Measurements from ENCODE around the gene CENPH.
A peak's percentile ranks its signal among the peaks of the same experiment; 100 is the strongest.
"Not testable (repeated sequence)": the region's sequence is repeated elsewhere in the genome, so short reads cannot be mapped to it uniquely, and the experiment has no call there.

The CENPH gene

GRCh38 chr5:69211200-69211599 lies 21.8 kb downstream of the CENPH start:
- no peak for DNase-seq

- DNase-seq = no peak
Measured at GRCh38 chr5:69212022-69212421, 22.6 kb downstream of the CENPH start.

DNA sequence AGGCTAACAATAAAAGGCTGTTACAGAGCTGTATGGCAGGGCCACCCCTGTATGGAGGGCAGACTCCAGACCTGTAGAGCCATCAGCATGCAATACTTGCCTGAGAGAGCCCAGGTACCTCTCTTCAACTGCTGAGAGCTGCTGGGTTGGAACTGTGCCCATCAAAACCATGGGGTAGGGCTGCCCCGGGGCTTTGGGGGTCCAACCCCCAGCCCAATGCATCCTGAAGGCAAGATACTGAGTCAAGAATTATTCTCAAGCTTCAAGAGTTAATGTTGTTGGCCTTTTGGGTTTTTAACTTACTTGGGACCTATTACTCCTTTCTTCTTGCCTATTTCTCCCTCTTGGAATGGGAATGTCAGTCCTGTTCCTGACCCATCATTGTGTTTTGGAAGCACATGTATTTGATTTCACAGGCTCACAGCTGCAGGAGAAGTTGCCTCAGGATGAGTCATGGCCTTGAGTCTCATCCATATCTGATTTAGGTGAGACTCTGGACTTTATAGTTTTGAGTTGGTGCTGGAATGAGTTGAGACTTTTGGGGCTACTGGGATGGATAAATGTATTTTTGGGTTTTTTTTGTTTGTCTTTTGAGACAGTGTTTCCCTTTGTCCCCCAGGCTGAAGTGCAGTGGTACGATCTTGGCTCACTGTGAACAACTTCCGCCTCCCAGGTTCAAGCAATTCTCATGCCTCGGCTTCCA lies 24.3 kb downstream of the CENPH start:
- no peak for DNase-seq

DNA sequence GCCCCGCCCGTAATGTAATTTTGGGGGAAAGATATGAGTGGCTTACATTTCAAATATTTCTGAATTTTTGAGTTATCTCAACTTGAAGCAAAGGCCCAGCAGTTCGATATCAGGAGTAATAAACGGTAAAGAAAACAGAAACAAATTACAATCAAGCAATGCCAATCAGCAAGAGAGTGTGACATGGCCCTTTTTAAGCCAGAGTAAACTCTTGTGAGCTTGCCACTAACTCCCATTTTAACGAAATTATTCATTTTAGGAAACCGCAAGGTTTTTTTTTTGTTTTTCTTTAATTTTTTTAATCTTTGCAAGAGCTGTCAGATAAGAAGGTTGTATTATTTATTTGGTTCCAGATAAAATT lies 27.7 kb downstream of the CENPH start:
- no peak for DNase-seq

- DNase-seq = peak; percentile 96
Measured at GRCh38 chr5:69217548-69218526, 28.5 kb downstream of the CENPH start.

GRCh38 chr5:69219939-69220338 lies 30.6 kb downstream of the CENPH start:
- DNase-seq = no peak

DNA sequence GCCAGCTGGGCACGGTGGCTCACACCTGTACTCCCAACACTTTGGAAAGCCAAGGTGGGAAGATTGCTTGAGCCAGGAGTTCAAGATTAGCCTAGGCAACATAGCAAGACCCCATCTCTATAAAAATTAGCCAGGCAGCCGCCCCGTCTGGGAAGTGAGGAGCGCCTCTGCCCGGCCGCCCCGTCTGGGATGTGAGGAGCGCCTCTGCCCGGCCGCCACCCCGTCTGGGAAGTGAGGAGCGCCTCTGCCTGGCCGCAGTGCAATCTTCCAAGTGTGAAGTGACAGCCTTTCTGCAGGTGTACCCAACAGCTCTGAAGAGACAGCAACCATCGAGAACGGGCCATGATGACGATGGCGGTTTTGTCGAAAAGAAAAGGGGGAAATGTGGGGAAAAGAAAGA lies 31.0 kb downstream of the CENPH start:
- not testable (repeated sequence) for DNase-seq

GRCh38 chr5:69220833-69221232 lies 31.4 kb downstream of the CENPH start:
- DNase-seq = not testable (repeated sequence)

DNA sequence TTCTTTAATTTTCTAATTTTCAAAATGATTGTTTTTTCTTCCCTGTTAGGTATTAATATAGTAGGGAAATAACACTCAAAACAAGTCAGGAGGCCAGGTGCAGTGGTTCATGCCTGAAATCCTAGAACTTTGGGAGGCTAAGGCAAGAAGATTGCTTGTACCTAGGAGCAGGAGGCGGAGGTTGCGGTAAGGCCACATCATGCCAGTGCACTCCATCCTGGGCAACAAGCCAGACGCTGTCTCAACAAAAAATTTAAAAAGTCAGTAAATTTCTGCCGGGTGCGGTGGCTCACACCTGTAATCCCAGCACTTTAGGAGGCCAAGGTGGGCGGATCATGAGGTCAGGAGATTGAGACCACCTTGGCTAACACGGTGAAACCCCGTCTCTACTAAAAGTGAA lies 35.1 kb downstream of the CENPH start:
- no peak for DNase-seq

- DNase-seq = no peak
Measured at GRCh38 chr5:69225860-69226259, 36.5 kb downstream of the CENPH start.

GRCh38 chr5:69230181-69230580 lies 40.8 kb downstream of the CENPH start:
- no peak for DNase-seq

DNA sequence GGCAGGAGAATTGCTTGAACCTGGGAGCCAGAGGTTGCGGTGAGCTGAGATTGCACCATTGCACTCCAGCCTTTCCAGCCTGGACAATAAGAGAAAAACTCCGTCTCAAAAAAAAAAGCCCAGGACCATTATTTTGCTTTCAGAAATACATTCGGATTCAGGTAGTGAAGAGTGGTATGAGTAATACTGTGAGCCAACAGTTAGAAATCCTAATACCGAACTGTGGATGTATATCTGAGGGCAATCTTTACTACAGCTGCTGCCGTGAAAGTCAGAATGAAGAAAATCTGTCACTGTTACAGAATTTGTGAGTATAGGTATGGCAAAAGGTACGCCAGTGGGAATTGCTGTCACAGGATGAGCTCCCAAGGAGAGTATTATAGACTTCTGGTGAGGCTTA lies 41.9 kb downstream of the CENPH start:
- DNase-seq = no peak

DNA sequence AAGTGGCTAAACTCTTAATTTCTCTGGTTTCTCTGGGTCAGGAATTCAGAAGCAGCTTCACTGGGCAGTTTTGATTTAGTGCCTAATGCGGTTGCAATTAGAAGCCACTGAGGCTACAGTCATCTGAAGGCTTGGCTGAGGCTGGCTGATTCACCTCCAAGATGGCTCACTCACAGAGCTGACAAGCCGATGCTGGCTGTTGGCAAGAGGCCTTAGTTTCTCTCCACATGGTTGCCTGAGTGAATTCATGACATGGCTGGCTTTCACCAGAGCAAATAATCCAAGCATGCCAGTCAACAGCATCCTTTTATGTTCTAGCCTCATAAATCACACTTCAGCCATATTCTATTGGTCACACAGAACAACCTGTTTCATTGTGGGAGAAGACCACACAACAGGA lies 42.5 kb downstream of the CENPH start:
- DNase-seq = no peak

DNA sequence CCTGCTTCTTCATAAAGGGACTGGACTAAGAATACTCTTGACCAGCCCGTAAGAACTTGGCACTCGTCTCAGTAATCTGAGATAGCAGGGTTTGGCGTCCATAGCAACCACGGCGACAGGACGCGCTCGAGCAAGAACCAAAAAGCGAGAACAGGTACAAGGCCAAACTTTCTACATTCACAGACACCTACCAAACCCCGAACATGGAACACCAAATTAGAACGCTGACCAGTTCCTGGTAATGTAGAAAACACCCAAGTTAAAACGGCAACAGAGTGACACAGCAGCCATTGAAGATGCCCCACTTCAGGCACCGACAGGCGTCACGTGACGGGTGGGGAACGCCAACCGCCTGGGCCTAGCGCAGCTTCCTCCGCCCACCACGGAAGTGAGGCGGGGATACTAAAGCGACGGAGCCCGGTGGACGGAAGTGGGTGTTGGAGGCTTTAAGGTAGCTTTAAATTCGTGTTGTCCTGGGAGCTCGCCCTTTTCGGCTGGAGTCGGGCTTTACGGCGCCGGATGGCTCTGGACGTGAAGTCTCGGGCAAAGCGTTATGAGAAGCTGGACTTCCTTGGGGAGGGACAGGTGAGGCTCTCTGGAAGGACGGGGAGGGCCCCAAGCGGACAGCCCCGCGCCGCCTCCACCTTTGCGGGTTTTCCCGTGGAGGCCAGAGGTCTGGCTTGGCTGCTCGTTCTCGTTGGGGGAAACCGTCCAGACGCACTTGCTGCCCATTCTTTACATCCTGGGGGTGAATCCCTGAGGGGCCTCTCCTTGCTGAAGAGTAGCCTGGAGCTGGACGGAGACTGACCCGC lies 45.3 kb downstream of the CENPH start, which contains the start of gene CDK7:
CDK7 (plus strand) TSS at position 430 of the 812 bp plus-strand sequence; CDS start at position 520, 90 bp downstream.
- DNase-seq = peak; percentile 98

- DNase-seq = not testable (repeated sequence)
Measured at GRCh38 chr5:69236733-69237132, 47.4 kb downstream of the CENPH start.

GRCh38 chr5:69237877-69238276 lies 48.5 kb downstream of the CENPH start:
- DNase-seq = no peak

DNA sequence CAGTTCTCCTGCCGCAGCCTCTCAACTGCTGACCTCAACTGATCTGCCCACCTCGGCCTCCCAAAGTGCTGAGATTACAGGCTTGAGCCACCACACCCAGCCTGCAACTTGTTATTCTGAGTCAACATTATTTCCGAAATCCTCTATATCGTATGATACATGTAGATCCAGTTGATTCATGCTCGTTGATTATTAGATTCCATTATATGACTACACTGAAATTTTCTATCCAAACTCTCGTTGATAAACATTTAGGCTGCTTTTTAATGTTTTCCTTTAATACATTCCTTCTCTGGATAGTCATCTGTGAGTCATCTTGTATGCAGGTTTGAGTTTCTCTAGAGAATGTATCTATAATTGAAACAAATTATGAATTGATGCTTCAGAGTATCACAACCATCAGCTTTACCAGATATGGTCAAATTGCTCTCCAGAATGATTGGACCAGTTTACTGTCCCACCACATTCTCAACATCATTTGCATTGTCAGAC lies 49.4 kb downstream of the CENPH start:
- DNase-seq = no peak

GRCh38 chr5:69242215-69242927 lies 53.0 kb downstream of the CENPH start:
- DNase-seq = no peak

DNA sequence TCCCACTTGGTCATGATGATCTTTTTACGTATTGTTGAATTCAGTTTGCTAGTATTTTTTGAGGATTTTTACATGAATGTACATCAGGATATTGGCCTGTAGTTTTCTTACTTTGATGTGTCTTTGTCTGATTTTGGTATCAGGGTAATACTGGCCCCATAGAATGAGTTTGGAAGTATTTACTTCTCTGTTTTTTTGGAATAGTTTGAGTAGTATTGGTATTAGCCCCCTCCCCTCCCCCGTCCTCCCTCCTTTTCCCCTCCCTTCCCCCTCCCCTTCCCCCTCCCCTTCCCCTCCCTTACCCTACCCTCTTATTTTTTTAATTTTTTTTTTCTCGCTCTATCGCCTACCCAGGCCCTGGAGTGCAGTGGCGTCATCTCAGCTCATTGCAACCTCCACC lies 55.6 kb downstream of the CENPH start:
- DNase-seq = no peak

GRCh38 chr5:69248019-69248418 lies 58.6 kb downstream of the CENPH start:
- no peak for DNase-seq

DNA sequence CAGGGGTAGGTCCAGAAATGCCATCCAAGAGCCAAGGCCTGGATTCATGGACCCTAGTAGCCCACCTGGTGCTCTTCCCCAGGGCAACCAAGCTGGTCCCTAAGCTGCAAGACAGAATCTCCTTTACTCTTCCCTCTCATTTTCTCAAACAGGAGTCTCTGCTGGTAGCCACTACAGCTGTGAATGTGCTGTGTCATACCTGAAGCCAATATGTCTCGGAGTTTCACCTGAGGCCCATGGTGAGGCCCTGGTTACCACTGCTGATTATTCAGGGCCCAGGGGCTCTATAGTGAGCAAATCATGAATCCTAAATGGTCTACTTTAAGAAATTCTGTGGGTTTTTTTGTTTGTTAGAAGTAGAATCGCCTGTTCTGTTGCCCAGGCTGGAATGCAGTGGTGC lies 61.2 kb downstream of the CENPH start:
- DNase-seq = no peak

DNA sequence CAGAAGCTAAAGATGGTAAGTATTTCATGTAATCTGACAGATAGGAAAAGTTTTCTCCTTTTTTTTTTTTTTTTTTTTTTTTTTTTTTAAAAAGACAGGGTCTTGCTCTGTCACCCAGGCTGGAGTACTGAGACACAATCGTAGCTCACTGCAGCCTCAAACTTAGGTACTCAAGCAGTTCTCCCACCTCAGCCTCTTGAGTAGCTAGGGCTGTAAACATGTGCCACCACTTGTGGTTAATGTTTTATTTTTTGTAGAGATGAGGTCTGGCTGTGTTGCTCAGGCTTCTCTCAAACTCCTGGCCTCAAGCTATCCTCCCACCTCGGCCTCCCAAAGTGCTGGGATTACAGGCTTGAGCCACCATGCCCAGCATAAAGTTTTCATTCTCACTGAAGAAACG lies 63.1 kb downstream of the CENPH start:
- DNase-seq = no peak

All from activated effector memory CD4-positive, alpha-beta T cell treated with anti-CD3 and anti-CD28 coated beads, Interleukin-2, amount 50 U/mL, for 16 hours (primary cell).